HFFc6 (cell line): ENCODE results near the gene NRL. TPM values are rescaled to one million over a fixed set of nuclear protein-coding genes. Genes with fewer than 3 reads are reported as not detected.

ENCODE experiments used
- DNase-seq: peaks from one replicate; pipeline ENCODE4 v3.0.0-alpha.2; 2018
- H3K27ac Mint-ChIP-seq: 2 replicates; pipeline ENCODE4 v1.8.0; 2020; ENCODE audit warnings: mild to moderate bottlenecking, mixed read lengths
- H3K27me3 Mint-ChIP-seq: 2 replicates; pipeline ENCODE4 v1.8.0; 2021; ENCODE audit warnings: mild to moderate bottlenecking, moderate library complexity, mixed read lengths; ENCODE audit not compliant: insufficient read depth
- H3K36me3 Mint-ChIP-seq: 2 replicates; pipeline ENCODE4 v1.8.0; 2021; ENCODE audit warnings: low read depth, mixed read lengths
- H3K4me1 Mint-ChIP-seq: 2 replicates; pipeline ENCODE4 v1.8.0; 2020; ENCODE audit warnings: low read depth, mixed read lengths
- H3K4me3 Mint-ChIP-seq: 2 replicates; pipeline ENCODE4 v1.8.0; 2020; ENCODE audit warnings: mild to moderate bottlenecking, moderate library complexity, mixed read lengths
- H3K9me3 Mint-ChIP-seq: 2 replicates; pipeline ENCODE4 v1.8.0; 2020; ENCODE audit warnings: mild to moderate bottlenecking, mixed read lengths
- total RNA-seq, 6 experiments: library from RNA; stranded (reverse); fragmentation: NEBNext Ultra II Directional; extraction: Animal tissue kit (Norgen Biotek cat#: 25700); gene quantifications; 2 replicates in 1 of 6; 3 replicates in 5 of 6; pipeline ENCODE4 v1.2.3, GENCODE V29; 2021
- TF ChIP-seq, protein P1 (sequence below): fragments of 200-600 bp; sonication (generic); IDR thresholded peaks from 2 replicates; pipeline ENCODE4 v1.5.0; 2021; ENCODE audit warnings: antibody characterized with exemption, mild to moderate bottlenecking

NRL gene
- total RNA-seq, 6 experiments from 2014 or later = 0.26 to 0.85 (median 0.49) TPM

DNA sequence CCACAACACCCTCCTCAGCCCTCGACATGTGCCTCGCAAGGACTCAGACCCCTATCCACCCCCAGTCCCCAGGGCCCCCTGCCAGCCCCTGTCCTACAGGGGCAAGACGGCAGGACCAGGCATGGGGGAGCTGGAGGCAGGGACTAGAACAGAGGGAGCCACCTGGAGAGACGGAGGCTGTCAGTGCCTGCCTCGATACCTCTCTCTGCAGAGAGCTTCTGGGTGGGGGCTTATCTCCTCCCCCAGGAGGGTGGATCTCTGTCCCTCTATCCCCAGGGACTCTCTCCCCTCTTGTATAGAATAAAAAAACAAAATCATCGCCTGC is 45.4 kb downstream of the NRL start:
- H3K36me3 Mint-ChIP-seq = no peaks in the 10 kb centered on the region
- no peak overlapping the region for H3K27ac Mint-ChIP-seq
- no peaks in the 10 kb centered on the region for H3K9me3 Mint-ChIP-seq
- no peaks in the 10 kb centered on the region for H3K4me1 Mint-ChIP-seq
- H3K4me3 Mint-ChIP-seq = no peak overlapping the region
- TF ChIP-seq, protein P1, sequence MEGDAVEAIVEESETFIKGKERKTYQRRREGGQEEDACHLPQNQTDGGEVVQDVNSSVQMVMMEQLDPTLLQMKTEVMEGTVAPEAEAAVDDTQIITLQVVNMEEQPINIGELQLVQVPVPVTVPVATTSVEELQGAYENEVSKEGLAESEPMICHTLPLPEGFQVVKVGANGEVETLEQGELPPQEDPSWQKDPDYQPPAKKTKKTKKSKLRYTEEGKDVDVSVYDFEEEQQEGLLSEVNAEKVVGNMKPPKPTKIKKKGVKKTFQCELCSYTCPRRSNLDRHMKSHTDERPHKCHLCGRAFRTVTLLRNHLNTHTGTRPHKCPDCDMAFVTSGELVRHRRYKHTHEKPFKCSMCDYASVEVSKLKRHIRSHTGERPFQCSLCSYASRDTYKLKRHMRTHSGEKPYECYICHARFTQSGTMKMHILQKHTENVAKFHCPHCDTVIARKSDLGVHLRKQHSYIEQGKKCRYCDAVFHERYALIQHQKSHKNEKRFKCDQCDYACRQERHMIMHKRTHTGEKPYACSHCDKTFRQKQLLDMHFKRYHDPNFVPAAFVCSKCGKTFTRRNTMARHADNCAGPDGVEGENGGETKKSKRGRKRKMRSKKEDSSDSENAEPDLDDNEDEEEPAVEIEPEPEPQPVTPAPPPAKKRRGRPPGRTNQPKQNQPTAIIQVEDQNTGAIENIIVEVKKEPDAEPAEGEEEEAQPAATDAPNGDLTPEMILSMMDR = no peak
- DNase-seq = no peak
- H3K27me3 Mint-ChIP-seq = peaks cover 43% of the 10 kb centered on the region

DNA sequence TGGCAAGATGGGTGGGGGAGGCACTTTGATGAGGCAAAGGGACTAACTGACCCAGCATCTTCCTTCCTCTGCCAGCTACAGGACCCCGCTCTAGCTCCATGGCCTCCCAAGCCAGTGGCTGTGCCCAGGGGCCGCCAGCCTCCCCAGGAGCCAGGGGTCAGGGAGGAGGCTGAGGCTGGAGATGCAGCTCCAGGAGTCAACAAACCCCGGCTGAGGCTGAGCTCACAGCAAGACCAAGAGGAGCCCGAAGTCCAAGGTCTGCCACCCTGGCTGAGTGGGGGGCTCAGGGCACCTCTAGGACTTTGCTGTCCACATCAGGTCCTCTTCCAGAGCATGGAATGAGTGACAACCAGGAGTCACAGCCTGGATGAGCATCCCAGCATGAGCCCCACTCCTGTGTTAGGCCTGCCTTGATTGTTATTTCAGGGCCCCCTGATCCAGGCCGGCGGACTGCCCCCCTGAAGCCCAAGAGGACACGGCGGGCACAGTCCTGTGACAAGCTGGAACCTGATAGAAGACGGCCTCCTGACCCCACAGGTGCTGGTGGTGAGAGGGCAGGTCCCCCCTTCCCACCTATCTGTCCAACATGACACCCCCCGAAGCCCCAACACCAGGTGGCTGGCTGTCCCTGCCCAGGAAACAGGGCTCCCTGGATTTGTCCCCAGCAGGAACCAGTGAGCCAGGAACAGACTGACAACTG is 45.9 kb downstream of the NRL start:
- TF ChIP-seq, protein P1 = no peak
- H3K9me3 Mint-ChIP-seq = no peaks in the 10 kb centered on the region
- H3K27ac Mint-ChIP-seq = no peak overlapping the region
- peaks cover 43% of the 10 kb centered on the region for H3K27me3 Mint-ChIP-seq
- H3K4me3 Mint-ChIP-seq = no peak overlapping the region
- H3K36me3 Mint-ChIP-seq = no peaks in the 10 kb centered on the region
- no peak for DNase-seq
- no peaks in the 10 kb centered on the region for H3K4me1 Mint-ChIP-seq

DNA sequence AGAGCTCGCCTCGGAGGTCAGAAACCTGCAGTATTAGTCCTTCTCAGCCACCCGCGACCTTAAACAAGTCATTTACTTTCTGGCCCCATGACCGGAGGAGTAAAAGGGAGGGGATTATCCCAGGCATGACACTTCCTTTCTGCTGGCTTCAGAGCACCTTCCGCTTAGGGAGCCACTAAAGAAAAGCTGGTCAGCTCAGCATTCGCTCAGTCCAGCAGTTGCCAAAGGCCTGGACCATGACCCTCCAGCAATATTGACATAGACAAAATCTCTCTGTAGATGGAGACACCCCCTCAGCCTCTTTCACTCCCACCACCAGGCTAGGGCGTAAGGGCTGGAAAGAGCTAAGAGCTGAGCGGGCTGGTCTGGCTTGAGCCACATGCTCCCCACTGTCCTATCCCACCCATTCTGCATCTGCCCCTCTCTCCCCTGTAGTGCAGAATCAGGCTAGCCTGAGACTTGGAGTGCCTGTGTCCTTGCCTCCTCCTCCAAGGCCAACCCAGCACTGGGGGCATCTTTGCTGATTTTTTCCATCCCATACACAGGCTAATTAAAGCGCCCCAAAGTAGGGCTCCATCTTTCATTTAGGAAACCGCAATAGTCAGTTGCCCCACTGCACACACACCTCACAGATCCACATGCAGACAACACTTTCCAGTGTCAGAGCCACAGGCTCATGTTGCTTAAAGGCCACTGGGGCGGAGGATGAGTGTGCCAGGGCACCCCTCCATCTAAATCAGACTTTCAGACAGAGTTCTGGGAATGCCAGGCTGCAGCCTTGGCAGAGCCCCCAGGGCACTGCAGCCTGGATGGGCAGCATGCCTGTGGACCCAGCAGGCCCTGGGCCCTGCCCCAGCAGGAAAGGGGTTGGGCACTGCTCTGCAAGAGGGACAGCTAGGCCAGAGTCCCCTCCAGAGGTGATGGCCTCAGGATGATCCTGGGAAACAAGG is 47.3 kb downstream of the NRL start:
- TF ChIP-seq, protein P1 = no peak
- Mint-ChIP-seq H3K27ac (no peak overlapping the region), H3K36me3 (no peaks in the 10 kb centered on the region), H3K9me3 (no peaks in the 10 kb centered on the region), H3K27me3 (peaks cover 46% of the 10 kb centered on the region), H3K4me3 (no peak overlapping the region), H3K4me1 (no peaks in the 10 kb centered on the region)
- DNase-seq = no peak

DNA sequence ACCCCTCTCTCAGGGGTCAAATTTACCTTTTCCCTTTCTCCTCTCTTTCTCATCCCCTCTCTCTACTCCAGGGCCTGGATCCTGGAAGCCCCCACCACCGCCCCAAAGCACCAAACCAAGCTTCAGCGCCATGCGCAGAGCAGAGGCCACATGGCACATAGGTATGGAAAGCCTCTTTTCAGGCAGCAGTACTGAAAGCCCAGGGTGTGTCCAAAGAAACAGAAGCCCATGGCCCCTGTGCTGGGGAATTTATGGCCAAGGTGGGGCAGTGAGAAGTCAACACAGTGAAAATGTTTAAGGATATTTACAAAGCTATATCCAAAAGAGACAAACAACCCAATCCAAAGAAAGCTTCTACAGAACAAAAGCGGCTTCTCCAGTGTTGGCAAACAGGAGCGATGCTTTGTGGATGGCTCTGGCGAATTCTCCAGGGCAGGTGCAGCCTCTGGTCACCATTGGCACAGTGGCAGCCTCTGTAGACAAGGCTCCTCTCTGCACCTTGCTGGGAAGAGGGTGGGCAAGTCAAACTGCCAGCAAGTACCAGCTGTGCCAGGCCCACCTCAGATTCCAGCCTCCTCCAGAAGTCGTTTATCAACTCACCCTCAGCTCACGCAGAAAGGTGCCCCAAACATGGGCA is 48.1 kb downstream of the NRL start:
- no peak for DNase-seq
- Mint-ChIP-seq H3K9me3 (no peaks in the 10 kb centered on the region), H3K4me3 (no peak overlapping the region), H3K27ac (no peak overlapping the region), H3K4me1 (no peaks in the 10 kb centered on the region), H3K27me3 (peaks cover 48% of the 10 kb centered on the region), H3K36me3 (no peaks in the 10 kb centered on the region)
- TF ChIP-seq, protein P1 = no peak

DNA sequence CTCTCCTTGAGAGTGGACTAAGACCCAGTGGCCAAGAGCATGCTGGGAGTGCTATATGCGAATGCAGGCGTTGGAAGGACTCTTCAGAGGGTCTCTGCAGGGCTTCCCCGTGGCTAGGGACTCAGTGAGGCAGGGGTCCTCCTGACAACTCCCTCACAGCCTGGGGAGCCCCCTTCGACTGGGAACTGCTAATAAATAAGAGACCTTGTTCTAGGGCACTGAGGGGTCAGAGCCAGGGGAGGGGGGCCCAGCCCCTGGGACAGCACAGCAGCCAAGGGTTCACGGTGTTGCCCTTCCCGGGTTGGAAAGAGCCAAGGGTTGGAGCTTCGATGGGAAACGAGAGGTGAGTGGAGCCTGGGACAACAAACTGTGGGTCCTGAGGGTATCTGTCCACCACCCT is 49.3 kb downstream of the NRL start:
- H3K4me3 Mint-ChIP-seq = no peak overlapping the region
- TF ChIP-seq, protein P1 = no peak
- peaks cover 52% of the 10 kb centered on the region for H3K27me3 Mint-ChIP-seq
- H3K27ac Mint-ChIP-seq = no peak overlapping the region
- no peaks in the 10 kb centered on the region for H3K4me1 Mint-ChIP-seq
- no peaks in the 10 kb centered on the region for H3K36me3 Mint-ChIP-seq
- H3K9me3 Mint-ChIP-seq = no peaks in the 10 kb centered on the region
- DNase-seq = no peak
